ELF-1 (cell line): ENCODE results near the gene CST5.
"Not testable (repeated sequence)": the region's sequence is repeated elsewhere in the genome, so short reads cannot be mapped to it uniquely, and the experiment has no call there.

Experiments used
- DNase-seq: peaks from one replicate; pipeline ENCODE4 v3.0.0-alpha.2; 2016; ENCODE audit warnings: low read depth, low spot score

CST5 gene

GRCh38 chr20:23841693-23842092, 37.9 kb downstream of the CST5 start:
- DNase-seq, result no peak

- no peak for DNase-seq
Observed at GRCh38 chr20:23835716-23836115, 43.8 kb downstream of the CST5 start.

GRCh38 chr20:23832775-23833513, 46.6 kb downstream of the CST5 start:
- no peak for DNase-seq

- DNase-seq, result not testable (repeated sequence)
Observed at GRCh38 chr20:23831961-23832360, 47.6 kb downstream of the CST5 start.

GRCh38 chr20:23826541-23827021, 53.0 kb downstream of the CST5 start, which contains the start of gene CST2:
TSS of gene CST2 (minus strand) at chr20:23826729. CDS start at chr20:23826660, 69 bp downstream.
- DNase-seq, result peak; percentile 81
